Measurements from ENCODE around the gene HSPBP1. TPM values are rescaled to one million over a fixed set of nuclear protein-coding genes. Genes with fewer than 3 reads are reported as not detected.

The HSPBP1 gene
- total and polyA plus RNA-seq, 2 donors (not counting 3 experiments of a cell fraction or from before 2014, with no cell fraction given): 30.4 to 47.5 TPM

- no peaks in the 10 kb centered on the region for H3K27me3 ChIP-seq (ENCODE audit: control insufficient read depth in 2 of 2, insufficient read depth in 2 of 2, low read length in 2 of 2)
- intact Hi-C loops (cut with micrococcal nuclease) (no loop called here), dilution Hi-C loops (cut with MboI; ENCODE audit: extremely low pct_ligation_motif_present, low sequenced_read_pairs) (no loop called here)
- no TSS peak for BruUV-seq (replicated peaks)
- ChIA-PET POLR2A (no interaction called here), CTCF (interaction anchor here (1.2 kb wide), 1 partner anchor 14 kb away, joined by 4 read pairs; no protein-coding TSS in a partner anchor)
- no peak for TF ChIP-seq MAX (IDR thresholded peaks at IDR 0.05; ENCODE audit: insufficient read depth, insufficient read length)
- TF ChIP-seq FOS (IDR thresholded peaks at IDR 0.05; ENCODE audit: borderline replicate concordance, insufficient read depth, low read length): no peak
- no peak for TF ChIP-seq EZH2 (IDR thresholded peaks at IDR 0.05; ENCODE audit: borderline replicate concordance, low read depth, low read length, severe bottlenecking)
- no peak for TF ChIP-seq JUN (IDR thresholded peaks at IDR 0.05; ENCODE audit: borderline replicate concordance, insufficient read depth, insufficient read length, low read depth)
- TF ChIP-seq POLR2AphosphoS5 (IDR thresholded peaks at IDR 0.05; ENCODE audit: insufficient read depth, low read depth, low read length): no peak
- no peak for TF ChIP-seq CTCF (IDR thresholded peaks at IDR 0.05; ENCODE audit: extremely low read depth in 1 of 2, insufficient read depth in 1 of 2, low read depth in 1 of 2, low read length in 2 of 2)
- no peak for TF ChIP-seq POLR2A (IDR thresholded peaks at IDR 0.05; ENCODE audit: low read depth, low read length)
- TF ChIP-seq MYC (IDR thresholded peaks at IDR 0.05; ENCODE audit: low read depth, low read length): no peak
- no peak for TF ChIP-seq GATA2 (IDR thresholded peaks at IDR 0.05; ENCODE audit: insufficient read depth, insufficient read length, low read depth, low read length)
- no peak overlapping the region for H3K4me2 ChIP-seq (ENCODE audit: insufficient read depth, low read length)
- H3K27ac ChIP-seq (ENCODE audit: insufficient read depth, low read depth, low read length): no peak overlapping the region
- H3K79me2 ChIP-seq (ENCODE audit: control insufficient read depth, insufficient read depth, low read length): no peaks in the 10 kb centered on the region
- H3K36me3 ChIP-seq (ENCODE audit: control insufficient read depth in 2 of 2, extremely low read depth in 1 of 2, insufficient read depth in 2 of 2, low read length in 2 of 2): peaks cover 3 to 49% of the 10 kb centered on the region in 2 experiments
- no peaks in the 10 kb centered on the region for H3K9me3 ChIP-seq (replicated peaks; ENCODE audit: control insufficient read depth, insufficient read depth, low read length)
- no peaks in the 10 kb centered on the region for H3K9me1 ChIP-seq (replicated peaks; ENCODE audit: control insufficient read depth, extremely low read depth, insufficient read depth, low read length)
- H2AFZ ChIP-seq (ENCODE audit: low read depth, low read length): no peak overlapping the region
- H3K9ac ChIP-seq (replicated peaks; ENCODE audit: extremely low read depth, insufficient read depth, low read length): no peak overlapping the region
- no peak for DNase-seq (ENCODE audit: low read depth, low spot score)
- H3K4me1 ChIP-seq (ENCODE audit: control insufficient read depth, extremely low read depth, insufficient read depth, low read length): no peaks in the 10 kb centered on the region
- H3K4me3 ChIP-seq (replicated peaks in 1 of 3; ENCODE audit: insufficient read depth in 1 of 3, low read depth in 1 of 3, low read length in 3 of 3): no peak overlapping the region
- FAIRE-seq: no peak
- H4K20me1 ChIP-seq (replicated peaks; ENCODE audit: control insufficient read depth, extremely low read depth, insufficient read depth, low read length): no peaks in the 10 kb centered on the region
These were observed 48.3 kb downstream of the HSPBP1 start for GRCh38 chr19:55231391-55232285.
